ENCODE data around the gene PLEKHN1. TPM values are rescaled to one million over a fixed set of nuclear protein-coding genes. Genes with fewer than 3 reads are reported as not detected.

PLEKHN1 gene
- total and polyA plus RNA-seq, 2 of the 4 experiments (the other 2 are of a cell fraction): 0.54 to 2.1 TPM

DNA sequence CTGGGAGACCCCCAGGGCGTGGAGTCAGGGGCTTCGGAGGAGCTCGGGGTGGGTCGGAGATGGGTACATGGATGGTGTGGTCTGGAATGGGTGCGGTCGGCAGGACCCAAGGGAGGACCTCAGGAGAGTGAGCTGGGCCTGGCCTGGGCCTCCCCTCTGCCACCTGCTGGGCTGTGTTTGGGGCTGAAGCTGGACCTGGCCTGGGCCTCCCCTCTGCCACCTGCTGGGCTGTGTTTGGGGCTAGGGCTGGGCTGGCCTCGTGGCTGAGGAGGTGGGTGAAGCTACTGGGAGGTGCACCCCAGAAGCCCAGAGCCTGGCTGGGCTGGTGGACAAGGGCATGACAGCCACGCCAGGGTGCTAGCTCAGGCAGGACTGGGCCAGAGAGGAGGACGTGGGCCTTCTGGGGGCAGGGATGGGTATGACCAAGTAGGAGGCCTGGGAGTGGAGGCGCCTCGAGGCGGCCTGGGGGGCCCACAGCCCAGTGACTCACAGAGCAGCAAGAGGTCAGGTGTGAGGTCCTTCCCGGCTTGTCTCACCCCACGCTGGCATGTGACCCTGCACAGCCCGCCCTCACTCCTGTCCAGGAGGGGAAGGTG, 28.1 kb upstream of the PLEKHN1 start (continued):
- peak; percentile 67 for TF ChIP-seq SMC3 (IDR thresholded peaks at IDR 0.05; ENCODE audit: low read depth, low read length)

DNA sequence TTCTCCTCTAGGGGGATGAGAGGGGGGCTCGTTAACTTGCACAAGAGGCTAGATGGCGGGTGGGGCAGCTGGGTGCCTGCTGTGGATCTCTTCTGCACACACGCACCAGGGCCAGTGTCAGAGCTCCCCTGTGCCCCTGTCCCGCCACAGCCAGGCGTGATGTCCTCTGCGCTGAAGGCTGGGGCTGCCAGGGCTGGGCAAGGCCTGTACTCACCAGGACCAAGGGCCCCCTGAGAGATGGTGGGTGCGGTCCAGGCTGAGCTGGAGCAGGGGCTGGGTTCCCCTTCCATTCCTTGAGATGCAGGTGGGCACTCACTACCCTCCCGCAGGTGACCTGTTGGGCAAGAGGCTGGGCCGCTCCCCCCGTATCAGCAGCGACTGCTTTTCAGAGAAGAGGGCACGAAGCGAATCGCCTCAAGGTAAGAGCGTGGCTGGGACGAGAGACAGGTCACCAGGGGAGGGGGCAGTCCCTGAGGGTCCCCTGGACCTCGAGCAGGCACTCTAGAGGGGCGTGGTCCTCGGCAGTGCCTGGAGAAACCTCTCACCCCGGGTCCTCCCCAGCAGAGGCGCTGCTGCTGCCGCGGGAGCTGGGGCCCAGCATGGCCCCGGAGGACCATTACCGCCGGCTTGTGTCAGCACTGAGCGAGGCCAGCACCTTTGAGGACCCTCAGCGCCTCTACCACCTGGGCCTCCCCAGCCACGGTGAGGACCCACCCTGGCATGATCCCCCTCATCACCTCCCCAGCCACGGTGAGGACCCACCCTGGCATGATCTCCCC, 27.4 kb upstream of the PLEKHN1 start:
- no peak overlapping the region for H4K5ac ChIP-seq (ENCODE audit: low read depth, low read length)
- peak overlapping the region; percentile 88 for H2AK9ac ChIP-seq (replicated peaks; ENCODE audit: low read depth, low read length, poor library complexity)
- intact Hi-C loops (cut with micrococcal nuclease): loop anchor here (1.0 kb wide), 1 partner anchor 35 kb away; no protein-coding TSS in a partner anchor
- H3K36me3 ChIP-seq (ENCODE audit: control insufficient read depth, insufficient read depth, low read length): no peaks in the 10 kb centered on the region; the same call in 1 of the 2 replicates
- H3K79me1 ChIP-seq (ENCODE audit: low read depth in 1 of 2, low read length in 2 of 2): 0 out of 4 replicates have a peak, but pooled peaks cover 0 to 5% of the 10 kb centered on the region in 2 experiments
- H2BK5ac ChIP-seq (ENCODE audit: low read depth, low read length, poor library complexity, severe bottlenecking): no peak overlapping the region
- no peak for ATAC-seq (ENCODE audit: low read depth)
- H3K4me2 ChIP-seq (ENCODE audit: low read depth, low read length): no peak overlapping the region
- H3K27me3 ChIP-seq (ENCODE audit: control insufficient read depth, insufficient read depth, low read length): no peaks in the 10 kb centered on the region
- DNase-seq: no peak
- no peak overlapping the region for H3K23ac ChIP-seq (ENCODE audit: low read depth, low read length)
- H3K9ac ChIP-seq (ENCODE audit: low read depth, low read length): no peak overlapping the region
- no peak overlapping the region for H3K4me3 ChIP-seq (ENCODE audit: insufficient read depth, low read depth, low read length)
- dilution Hi-C loops (cut with HindIII; ENCODE audit: low sequenced_read_pairs, unreplicated experiment): no loop called here
- peaks cover 4% of the 10 kb centered on the region for H4K20me1 ChIP-seq (ENCODE audit: insufficient read depth, low read length)
- ChIA-PET POLR2A (ENCODE audit: unreplicated experiment) (no interaction called here), CTCF (interaction anchor here (0.6 to 1.0 kb wide), 3 partner anchors 14 to 34 kb away, joined by 3 to 4 read pairs (median 4); no protein-coding TSS in a partner anchor)
- peaks cover 39% of the 10 kb centered on the region for H3K4me1 ChIP-seq (ENCODE audit: control insufficient read depth, insufficient read depth, low read length)
- no TSS peak for BruUV-seq (replicated peaks)
- no peak overlapping the region; the same call in 1 of the 2 replicates for H3K4ac ChIP-seq (ENCODE audit: low read depth, low read length)
- H2AK5ac ChIP-seq (ENCODE audit: low read depth, low read length): peak overlapping the region; percentile 87
- H3K56ac ChIP-seq (ENCODE audit: extremely low read depth, insufficient read depth, low read length): no peak overlapping the region
- peak overlapping the region; percentile 79; the same call in 1 of the 3 replicates for H2BK15ac ChIP-seq (ENCODE audit: low read depth, low read length)
- no peak overlapping the region for H3K18ac ChIP-seq (ENCODE audit: low read depth, low read length)
- in situ Hi-C loops (cut with MboI; ENCODE audit: low sequenced_read_pairs): no loop called here
- H2BK120ac ChIP-seq (ENCODE audit: low read depth, low read length): peak overlapping the region; percentile 60
- H4K91ac ChIP-seq (ENCODE audit: insufficient read depth, low read depth, low read length): peak overlapping the region; percentile 75
- H2BK20ac ChIP-seq (ENCODE audit: low read depth, low read length): peak overlapping the region; percentile 35; the same call in 1 of the 2 replicates
- H3K14ac ChIP-seq (replicated peaks; ENCODE audit: low read depth, low read length): no peak overlapping the region
- H4K8ac ChIP-seq (ENCODE audit: low read depth in 2 of 2, low read length in 2 of 2): no peak overlapping the region
- WGBS, 2 experiments (ENCODE audit: extremely low coverage in 2 of 2, insufficient read length in 1 of 2): 84% methylated on average over 21 of the region's 30 CpGs; no CpG with 5 or more reads in 1 of the 2 experiments
- no peaks in the 10 kb centered on the region for H3K9me3 ChIP-seq (ENCODE audit: control insufficient read depth, insufficient read depth, low read length)
- H2AFZ ChIP-seq (replicated peaks; ENCODE audit: low read length, poor library complexity): no peak overlapping the region
- no peak overlapping the region for H3K27ac ChIP-seq (ENCODE audit: insufficient read depth, low read length)
- no peaks in the 10 kb centered on the region for H3K9me1 ChIP-seq (ENCODE audit: insufficient read depth, low read length)
- no peak for TF ChIP-seq MXI1 (IDR thresholded peaks at IDR 0.05; ENCODE audit: borderline replicate concordance, low read depth, low read length)
- TF ChIP-seq RAD21 (IDR thresholded peaks at IDR 0.05; ENCODE audit: low read length): no peak
- TF ChIP-seq RFX5 (IDR thresholded peaks at IDR 0.05; ENCODE audit: low read depth, low read length): no peak
- TF ChIP-seq, protein P1, sequence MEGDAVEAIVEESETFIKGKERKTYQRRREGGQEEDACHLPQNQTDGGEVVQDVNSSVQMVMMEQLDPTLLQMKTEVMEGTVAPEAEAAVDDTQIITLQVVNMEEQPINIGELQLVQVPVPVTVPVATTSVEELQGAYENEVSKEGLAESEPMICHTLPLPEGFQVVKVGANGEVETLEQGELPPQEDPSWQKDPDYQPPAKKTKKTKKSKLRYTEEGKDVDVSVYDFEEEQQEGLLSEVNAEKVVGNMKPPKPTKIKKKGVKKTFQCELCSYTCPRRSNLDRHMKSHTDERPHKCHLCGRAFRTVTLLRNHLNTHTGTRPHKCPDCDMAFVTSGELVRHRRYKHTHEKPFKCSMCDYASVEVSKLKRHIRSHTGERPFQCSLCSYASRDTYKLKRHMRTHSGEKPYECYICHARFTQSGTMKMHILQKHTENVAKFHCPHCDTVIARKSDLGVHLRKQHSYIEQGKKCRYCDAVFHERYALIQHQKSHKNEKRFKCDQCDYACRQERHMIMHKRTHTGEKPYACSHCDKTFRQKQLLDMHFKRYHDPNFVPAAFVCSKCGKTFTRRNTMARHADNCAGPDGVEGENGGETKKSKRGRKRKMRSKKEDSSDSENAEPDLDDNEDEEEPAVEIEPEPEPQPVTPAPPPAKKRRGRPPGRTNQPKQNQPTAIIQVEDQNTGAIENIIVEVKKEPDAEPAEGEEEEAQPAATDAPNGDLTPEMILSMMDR (conservative IDR thresholded peaks at IDR 0.05; ENCODE audit: low read depth, low read length): no peak
- TF ChIP-seq MAZ (IDR thresholded peaks at IDR 0.05; ENCODE audit: borderline replicate concordance, low read depth, low read length): no peak
- no peak for TF ChIP-seq BHLHE40 (IDR thresholded peaks at IDR 0.05; ENCODE audit: low read depth, low read length)
- TF ChIP-seq FOS (IDR thresholded peaks at IDR 0.05; ENCODE audit: low read depth, low read length): no peak
- no peak for TF ChIP-seq SMC3 (IDR thresholded peaks at IDR 0.05; ENCODE audit: low read depth, low read length)
- TF ChIP-seq, protein P2, sequence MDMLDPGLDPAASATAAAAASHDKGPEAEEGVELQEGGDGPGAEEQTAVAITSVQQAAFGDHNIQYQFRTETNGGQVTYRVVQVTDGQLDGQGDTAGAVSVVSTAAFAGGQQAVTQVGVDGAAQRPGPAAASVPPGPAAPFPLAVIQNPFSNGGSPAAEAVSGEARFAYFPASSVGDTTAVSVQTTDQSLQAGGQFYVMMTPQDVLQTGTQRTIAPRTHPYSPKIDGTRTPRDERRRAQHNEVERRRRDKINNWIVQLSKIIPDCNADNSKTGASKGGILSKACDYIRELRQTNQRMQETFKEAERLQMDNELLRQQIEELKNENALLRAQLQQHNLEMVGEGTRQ (IDR thresholded peaks at IDR 0.05; ENCODE audit: low read depth, low read length): no peak
- TF ChIP-seq, protein P3, sequence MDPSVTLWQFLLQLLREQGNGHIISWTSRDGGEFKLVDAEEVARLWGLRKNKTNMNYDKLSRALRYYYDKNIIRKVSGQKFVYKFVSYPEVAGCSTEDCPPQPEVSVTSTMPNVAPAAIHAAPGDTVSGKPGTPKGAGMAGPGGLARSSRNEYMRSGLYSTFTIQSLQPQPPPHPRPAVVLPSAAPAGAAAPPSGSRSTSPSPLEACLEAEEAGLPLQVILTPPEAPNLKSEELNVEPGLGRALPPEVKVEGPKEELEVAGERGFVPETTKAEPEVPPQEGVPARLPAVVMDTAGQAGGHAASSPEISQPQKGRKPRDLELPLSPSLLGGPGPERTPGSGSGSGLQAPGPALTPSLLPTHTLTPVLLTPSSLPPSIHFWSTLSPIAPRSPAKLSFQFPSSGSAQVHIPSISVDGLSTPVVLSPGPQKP (IDR thresholded peaks at IDR 0.05; ENCODE audit: borderline replicate concordance, low read depth, low read length): no peak
